ENCODE data around the gene PRDM13. TPM values are rescaled to one million over a fixed set of nuclear protein-coding genes. Genes with fewer than 3 reads are reported as not detected.

Gene PRDM13
- polyA plus RNA-seq, 1 donor = 0.03 TPM

DNA sequence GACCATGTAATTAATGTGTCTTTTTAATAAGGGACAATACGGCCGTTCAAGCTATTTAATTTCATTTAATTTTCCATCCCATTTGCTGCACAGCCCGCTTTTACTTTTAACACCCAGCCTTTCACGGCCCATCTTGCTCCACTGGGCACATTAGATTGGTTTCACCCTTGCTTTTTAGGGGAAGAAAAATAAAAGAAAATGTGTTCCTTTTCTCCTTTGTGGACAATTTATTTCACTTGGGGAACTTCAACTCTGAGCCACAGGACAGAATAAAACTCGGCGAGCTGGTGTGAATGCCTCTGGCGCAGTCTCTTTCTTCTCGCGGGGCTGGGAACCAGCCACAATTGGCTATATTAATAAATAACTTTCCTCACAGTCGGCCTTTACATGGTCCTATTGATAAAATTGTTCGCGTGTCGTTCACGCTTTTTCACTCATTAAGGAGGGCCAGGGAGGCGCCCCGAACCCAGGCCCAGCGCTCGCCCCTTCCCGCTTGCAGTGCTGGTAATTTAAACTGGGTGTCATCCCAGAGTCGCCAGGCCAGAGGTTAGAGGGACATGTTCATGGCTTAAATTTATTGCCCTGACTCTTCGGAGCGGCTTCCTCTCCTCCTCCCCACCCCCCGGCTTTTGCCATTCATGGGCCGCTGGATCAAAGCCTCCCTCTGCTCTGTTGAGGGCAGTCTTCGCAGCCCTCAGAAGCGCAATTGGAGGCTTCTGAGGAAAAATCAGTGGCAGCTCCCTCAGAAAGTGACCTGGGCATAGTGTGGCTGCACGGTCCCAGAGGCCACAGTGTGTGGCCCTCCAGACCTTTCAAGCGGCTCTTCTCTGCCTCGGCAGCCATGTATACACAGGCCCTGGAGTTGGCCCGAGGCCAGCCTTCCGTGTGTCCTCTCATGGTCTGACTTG, 2.2 kb upstream of the PRDM13 start:
- Histone ChIP-seq H3K27ac (ENCODE audit: low read length) (no peak overlapping the region), H3K4me1 (ENCODE audit: control insufficient read depth, insufficient read depth, low read length) (peaks cover 12% of the 10 kb centered on the region), H3K27me3 (ENCODE audit: control insufficient read depth, insufficient read depth, low read length) (peaks cover 94% of the 10 kb centered on the region), H3K4me3 (ENCODE audit: low read length) (no peak overlapping the region), H3K9me3 (ENCODE audit: control insufficient read depth, low read depth, low read length) (peaks cover 12% of the 10 kb centered on the region), H3K36me3 (ENCODE audit: control insufficient read depth, insufficient read depth, low read length) (no peaks in the 10 kb centered on the region)
- 4% methylated on average over 4 of the region's 31 CpGs for WGBS (ENCODE audit: insufficient coverage, low lambda C conversion rate)
- no peak for DNase-seq

DNA sequence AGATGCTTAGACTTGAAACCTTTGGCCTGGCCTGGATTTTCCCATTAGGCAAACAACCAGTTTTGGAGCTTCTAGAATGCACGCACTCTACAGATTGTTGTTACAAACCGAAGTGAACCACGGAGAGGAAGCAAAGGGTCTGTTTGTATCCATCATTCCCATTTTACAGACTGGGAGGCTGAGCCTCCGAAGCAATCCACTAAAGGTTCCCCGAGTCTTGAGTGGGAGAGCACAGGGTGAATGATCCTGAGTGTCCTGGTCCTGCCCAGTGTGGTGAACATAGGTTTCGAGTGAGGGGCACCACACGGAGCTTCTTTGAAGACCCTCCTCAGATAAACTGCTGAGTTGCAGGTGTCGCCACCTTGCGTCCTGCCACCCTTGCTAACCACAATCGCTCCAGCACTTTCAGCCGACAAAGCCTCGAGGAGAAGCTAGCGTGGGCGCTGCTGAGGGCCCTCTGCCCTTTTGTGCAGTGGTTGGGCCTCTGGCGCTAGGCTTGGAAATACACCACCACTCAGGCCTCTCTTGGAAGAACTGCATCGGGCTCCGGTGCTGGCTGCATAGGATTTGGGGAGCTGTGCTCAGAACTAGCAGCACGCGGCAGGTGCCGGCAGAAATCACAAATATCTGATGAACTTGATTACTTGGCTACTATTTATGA, 1.4 kb upstream of the PRDM13 start:
- no CpG with 5 or more reads among the region's 20 CpGs for WGBS (ENCODE audit: insufficient coverage, low lambda C conversion rate)
- Histone ChIP-seq H3K27ac (ENCODE audit: low read length) (no peak overlapping the region), H3K27me3 (ENCODE audit: control insufficient read depth, insufficient read depth, low read length) (peaks cover 97% of the 10 kb centered on the region), H3K4me1 (ENCODE audit: control insufficient read depth, insufficient read depth, low read length) (peaks cover 12% of the 10 kb centered on the region), H3K4me3 (ENCODE audit: low read length) (no peak overlapping the region), H3K36me3 (ENCODE audit: control insufficient read depth, insufficient read depth, low read length) (no peaks in the 10 kb centered on the region), H3K9me3 (ENCODE audit: control insufficient read depth, low read depth, low read length) (peaks cover 12% of the 10 kb centered on the region)
- DNase-seq = no peak

DNA sequence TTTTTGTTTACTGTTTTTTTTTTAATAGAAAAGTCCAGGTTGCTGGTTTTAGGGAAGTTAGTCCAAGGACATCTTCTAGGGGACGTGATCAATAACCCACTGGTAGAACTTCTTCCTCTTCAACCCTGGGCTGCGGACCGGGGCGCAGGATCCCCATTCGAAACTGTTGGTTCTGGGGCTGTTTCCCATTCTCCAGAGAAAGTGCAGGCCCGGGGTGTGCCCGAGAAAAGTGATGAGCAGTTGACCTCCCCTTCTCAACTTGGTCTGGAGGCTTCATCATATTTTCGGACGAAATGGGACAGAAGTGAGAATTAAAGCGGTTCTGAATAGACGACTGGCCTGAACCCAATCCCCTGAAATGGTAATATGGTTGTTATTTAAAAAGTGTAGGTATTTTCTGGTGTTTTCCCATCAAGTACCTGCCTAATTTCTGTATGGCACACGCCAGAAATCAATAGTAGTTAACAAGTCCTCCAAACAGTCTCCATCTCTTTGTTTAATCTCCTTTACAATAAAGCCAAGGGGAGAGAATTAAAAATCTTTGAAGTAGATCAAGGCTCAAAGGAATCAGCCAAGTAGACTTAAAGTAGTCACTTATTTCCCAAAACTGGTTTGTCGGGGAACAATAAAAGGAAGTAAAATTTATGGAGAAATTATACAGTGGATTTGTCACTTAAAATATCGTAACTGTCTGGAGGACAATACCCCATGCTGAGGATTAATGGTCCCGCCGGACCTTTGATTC, 550 bp upstream of the PRDM13 start:
- Histone ChIP-seq H3K9me3 (ENCODE audit: control insufficient read depth, low read depth, low read length) (peaks cover 12% of the 10 kb centered on the region), H3K27ac (ENCODE audit: low read length) (no peak overlapping the region), H3K4me3 (ENCODE audit: low read length) (no peak overlapping the region), H3K4me1 (ENCODE audit: control insufficient read depth, insufficient read depth, low read length) (peaks cover 12% of the 10 kb centered on the region), H3K27me3 (ENCODE audit: control insufficient read depth, insufficient read depth, low read length) (peaks cover 97% of the 10 kb centered on the region), H3K36me3 (ENCODE audit: control insufficient read depth, insufficient read depth, low read length) (no peaks in the 10 kb centered on the region)
- WGBS (ENCODE audit: insufficient coverage, low lambda C conversion rate) = 0% methylated on average over 1 of the region's 16 CpGs
- no peak for DNase-seq

DNA sequence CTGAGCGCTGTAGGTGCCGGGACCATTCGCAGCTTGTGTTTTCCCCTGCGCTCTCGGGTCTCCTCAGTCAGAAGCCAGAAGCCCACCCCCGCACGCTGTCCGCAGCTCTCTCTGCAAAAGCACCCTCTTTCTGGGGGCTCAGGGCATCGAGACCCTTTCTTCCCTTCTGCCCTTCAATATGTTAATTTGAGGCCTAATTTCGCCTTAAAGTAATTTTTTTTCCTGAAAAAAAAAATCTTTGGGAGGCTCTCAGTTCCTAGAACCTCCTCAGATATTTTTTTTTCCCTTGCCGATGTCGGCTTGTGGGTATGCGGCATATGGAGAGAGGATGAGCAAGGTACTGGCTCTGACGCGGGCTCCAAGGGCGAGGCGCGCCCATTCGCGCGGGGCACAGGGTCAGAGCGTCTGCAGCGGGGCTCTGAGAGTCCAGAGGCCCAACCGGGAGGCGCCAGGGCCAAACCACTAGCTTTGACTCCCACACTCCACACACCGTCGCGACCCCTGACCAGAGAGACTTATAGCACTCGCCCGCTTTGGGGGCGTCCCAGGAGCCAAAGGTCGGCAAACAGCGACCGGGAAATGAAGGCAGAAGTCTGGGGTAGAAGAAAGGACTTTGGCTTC, 893 bp downstream of the PRDM13 start:
- 6% methylated on average over 2 of the region's 34 CpGs for WGBS (ENCODE audit: insufficient coverage, low lambda C conversion rate)
- Histone ChIP-seq H3K36me3 (ENCODE audit: control insufficient read depth, insufficient read depth, low read length) (no peaks in the 10 kb centered on the region), H3K9me3 (ENCODE audit: control insufficient read depth, low read depth, low read length) (peaks cover 12% of the 10 kb centered on the region), H3K27ac (ENCODE audit: low read length) (no peak overlapping the region), H3K4me3 (ENCODE audit: low read length) (no peak overlapping the region), H3K4me1 (ENCODE audit: control insufficient read depth, insufficient read depth, low read length) (peaks cover 12% of the 10 kb centered on the region), H3K27me3 (ENCODE audit: control insufficient read depth, insufficient read depth, low read length) (peaks cover 96% of the 10 kb centered on the region)
- no peak for DNase-seq

DNA sequence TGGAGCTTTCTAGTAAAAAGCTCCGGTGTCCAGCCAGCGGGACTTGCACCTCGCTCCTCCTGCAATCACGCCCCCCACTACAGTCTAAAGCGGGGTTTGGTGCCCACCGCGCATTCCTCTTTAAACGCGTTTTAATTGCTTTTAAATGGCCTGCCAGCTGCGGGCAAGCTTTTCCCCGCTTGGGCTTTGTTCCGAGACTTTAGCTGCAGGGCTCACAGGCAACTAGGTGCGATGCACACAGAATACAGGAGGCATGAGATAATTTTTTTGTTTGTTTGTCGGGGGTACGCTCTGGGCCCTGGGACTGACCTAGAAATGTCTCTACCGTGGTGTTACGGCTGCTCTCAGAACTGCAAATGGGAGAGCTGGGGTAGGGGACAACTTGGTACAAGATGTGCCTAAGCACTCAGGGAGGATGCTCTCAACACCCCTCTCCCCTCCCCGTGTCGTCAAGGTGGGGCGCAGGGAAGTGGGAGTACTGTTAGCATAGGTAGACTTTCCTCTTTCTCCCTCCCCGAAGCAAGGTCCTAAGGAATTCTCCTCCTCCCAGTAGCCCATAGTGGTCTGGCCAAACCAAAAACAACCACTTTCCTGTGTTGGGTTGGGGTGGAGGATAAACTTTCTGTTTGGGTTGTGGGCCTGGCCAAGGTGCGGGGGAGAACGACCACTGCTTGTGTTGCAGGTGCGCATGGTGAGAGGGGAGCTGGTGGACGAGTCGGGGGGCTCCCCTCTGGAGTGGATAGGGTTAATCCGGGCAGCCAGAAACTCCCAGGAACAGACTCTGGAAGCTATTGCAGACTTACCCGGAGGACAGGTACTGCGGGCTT, 1.6 kb downstream of the PRDM13 start:
- Histone ChIP-seq H3K9me3 (ENCODE audit: control insufficient read depth, low read depth, low read length) (peaks cover 9% of the 10 kb centered on the region), H3K4me1 (ENCODE audit: control insufficient read depth, insufficient read depth, low read length) (peaks cover 17% of the 10 kb centered on the region), H3K36me3 (ENCODE audit: control insufficient read depth, insufficient read depth, low read length) (no peaks in the 10 kb centered on the region), H3K4me3 (ENCODE audit: low read length) (no peak overlapping the region), H3K27ac (ENCODE audit: low read length) (no peak overlapping the region), H3K27me3 (ENCODE audit: control insufficient read depth, insufficient read depth, low read length) (peaks cover 96% of the 10 kb centered on the region)
- WGBS (ENCODE audit: insufficient coverage, low lambda C conversion rate) = 0% methylated on average over 2 of the region's 29 CpGs
- no peak for DNase-seq

DNA sequence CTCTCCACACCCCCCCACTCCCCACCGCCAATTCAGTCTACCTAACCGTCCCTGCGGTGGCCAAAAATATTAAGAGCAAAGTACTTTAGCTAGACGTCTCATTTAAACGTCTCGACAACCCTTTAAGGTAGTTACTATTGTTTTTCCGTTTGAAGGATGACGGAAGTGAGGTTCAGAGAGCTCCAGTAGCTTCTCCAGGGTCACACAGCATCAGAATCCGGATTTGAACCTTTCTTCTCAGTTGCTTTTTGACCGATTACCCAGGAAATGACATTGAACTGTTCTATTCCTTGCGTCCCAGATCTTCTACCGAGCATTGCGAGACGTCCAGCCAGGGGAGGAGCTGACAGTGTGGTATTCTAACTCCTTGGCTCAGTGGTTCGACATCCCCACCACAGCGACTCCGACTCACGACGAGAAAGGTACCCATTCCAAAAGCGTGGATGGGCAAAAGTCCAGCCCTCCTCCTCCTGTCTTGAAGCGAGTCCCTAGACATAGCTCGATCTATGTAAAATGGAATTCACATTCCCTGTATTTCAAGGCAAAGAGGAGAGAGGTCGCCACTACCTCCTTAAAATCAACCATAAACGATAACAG, 2.4 kb downstream of the PRDM13 start:
- Histone ChIP-seq H3K27ac (ENCODE audit: low read length) (no peak overlapping the region), H3K36me3 (ENCODE audit: control insufficient read depth, insufficient read depth, low read length) (no peaks in the 10 kb centered on the region), H3K9me3 (ENCODE audit: control insufficient read depth, low read depth, low read length) (peaks cover 4% of the 10 kb centered on the region), H3K4me3 (ENCODE audit: low read length) (no peak overlapping the region), H3K4me1 (ENCODE audit: control insufficient read depth, insufficient read depth, low read length) (peaks cover 11% of the 10 kb centered on the region), H3K27me3 (ENCODE audit: control insufficient read depth, insufficient read depth, low read length) (peaks cover 94% of the 10 kb centered on the region)
- 20% methylated on average over 1 of the region's 24 CpGs for WGBS (ENCODE audit: insufficient coverage, low lambda C conversion rate)
- DNase-seq = no peak

DNA sequence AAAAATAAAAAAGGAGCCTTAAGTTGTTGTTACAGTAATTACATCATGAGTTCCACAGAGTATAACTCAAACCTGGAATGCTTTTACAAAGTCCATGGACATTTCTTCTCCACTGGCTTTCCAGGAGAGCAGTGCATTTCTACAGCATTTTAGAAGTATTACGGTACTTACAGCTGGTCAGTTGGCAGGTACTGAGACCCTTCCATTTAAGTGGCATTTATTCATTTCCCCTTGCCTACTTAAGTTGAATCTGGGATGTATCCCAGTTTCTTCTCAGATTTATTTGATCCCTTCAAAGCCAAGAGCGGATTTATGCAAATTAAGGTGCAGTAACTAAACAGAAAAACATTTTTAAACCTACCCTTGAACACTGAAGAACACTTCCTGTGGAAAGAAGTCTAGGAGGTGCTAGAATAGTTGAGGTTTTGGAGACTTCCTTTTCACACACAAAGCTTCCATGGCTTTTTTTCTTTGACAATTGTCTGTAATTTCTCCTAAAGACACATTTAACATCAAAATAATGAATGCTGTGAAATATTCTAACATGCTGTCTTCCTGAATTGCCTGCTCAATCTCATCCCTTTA, 3.4 kb downstream of the PRDM13 start:
- no peak for DNase-seq
- WGBS (ENCODE audit: insufficient coverage, low lambda C conversion rate) = 0% methylated on average over 1 of the region's 2 CpGs

DNA sequence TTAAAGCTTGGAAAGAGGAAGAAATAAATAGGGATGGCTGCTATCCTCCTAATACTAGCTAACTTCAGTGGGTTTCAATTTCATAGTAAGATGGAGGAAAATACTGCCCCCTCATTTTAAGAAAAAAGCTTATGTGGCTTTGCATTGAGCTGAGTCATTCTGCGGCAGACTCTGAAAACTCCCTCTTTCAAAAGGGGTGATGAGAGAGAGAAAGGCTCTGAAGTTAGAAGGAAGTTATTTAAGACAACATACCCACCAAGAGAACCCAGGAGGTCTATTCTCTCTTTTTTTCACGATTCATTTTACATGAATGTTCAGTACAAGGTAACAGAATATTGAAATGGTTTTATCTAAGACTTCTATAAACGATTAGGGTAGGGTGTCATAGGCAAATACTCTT, 4.5 kb downstream of the PRDM13 start:
- no CpG with 5 or more reads among the region's 3 CpGs for WGBS (ENCODE audit: insufficient coverage, low lambda C conversion rate)
- Histone ChIP-seq H3K4me1 (ENCODE audit: control insufficient read depth, insufficient read depth, low read length) (peaks cover 13% of the 10 kb centered on the region), H3K27me3 (ENCODE audit: control insufficient read depth, insufficient read depth, low read length) (peaks cover 93% of the 10 kb centered on the region)

More for the DNA sequence above, 3.4 kb downstream of the PRDM13 start:
- H3K9me3 ChIP-seq (ENCODE audit: control insufficient read depth, low read depth, low read length) = peaks cover 4% of the 10 kb centered on the region
- no peak overlapping the region for H3K4me3 ChIP-seq (ENCODE audit: low read length)
- no peaks in the 10 kb centered on the region for H3K36me3 ChIP-seq (ENCODE audit: control insufficient read depth, insufficient read depth, low read length)
- no peak overlapping the region for H3K27ac ChIP-seq (ENCODE audit: low read length)
- H3K4me1 ChIP-seq (ENCODE audit: control insufficient read depth, insufficient read depth, low read length) = peaks cover 13% of the 10 kb centered on the region
- H3K27me3 ChIP-seq (ENCODE audit: control insufficient read depth, insufficient read depth, low read length) = peaks cover 94% of the 10 kb centered on the region

More for the DNA sequence above, 4.5 kb downstream of the PRDM13 start:
- H3K36me3 ChIP-seq (ENCODE audit: control insufficient read depth, insufficient read depth, low read length) = no peaks in the 10 kb centered on the region
- H3K4me3 ChIP-seq (ENCODE audit: low read length) = no peak overlapping the region
- DNase-seq = no peak
- H3K27ac ChIP-seq (ENCODE audit: low read length) = no peak overlapping the region
- peaks cover 4% of the 10 kb centered on the region for H3K9me3 ChIP-seq (ENCODE audit: control insufficient read depth, low read depth, low read length)
